ENCODE data around the gene ATP1B3.

DNA sequence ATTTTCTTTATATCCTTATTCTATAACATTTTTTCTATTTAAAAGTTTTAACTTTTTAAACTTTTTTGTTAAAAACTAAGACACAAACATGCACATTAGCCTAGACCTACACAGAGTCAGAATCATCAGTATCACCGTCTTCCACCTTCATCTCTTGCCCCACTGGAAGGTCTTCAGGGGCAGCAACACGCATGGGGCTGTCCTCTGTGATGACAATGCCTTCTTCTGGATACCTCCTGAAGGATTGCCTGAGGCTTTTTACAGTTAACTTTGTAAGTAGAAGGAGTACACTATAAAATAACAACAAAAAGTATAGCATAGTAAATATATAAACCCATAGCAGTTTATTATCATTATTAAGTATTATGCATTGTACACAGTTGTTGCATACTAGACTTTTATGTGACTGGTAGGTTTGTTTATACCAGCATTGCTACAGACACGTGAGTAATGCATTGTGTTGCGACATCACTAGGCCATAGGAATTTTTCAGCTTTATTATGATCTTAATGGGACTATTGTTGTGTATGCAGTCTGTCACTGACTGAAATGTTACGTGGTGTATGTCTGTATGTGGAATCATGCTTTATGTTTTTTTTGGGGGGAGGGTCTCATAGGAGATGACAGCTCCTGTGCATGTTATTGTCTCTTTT, 18.2 kb downstream of the ATP1B3 start:
- TF ChIP-seq EP300 (IDR thresholded peaks at IDR 0.05) (no peak), POLR2AphosphoS5 (IDR thresholded peaks at IDR 0.05) (no peak)
- TF ChIP-seq, protein P1, sequence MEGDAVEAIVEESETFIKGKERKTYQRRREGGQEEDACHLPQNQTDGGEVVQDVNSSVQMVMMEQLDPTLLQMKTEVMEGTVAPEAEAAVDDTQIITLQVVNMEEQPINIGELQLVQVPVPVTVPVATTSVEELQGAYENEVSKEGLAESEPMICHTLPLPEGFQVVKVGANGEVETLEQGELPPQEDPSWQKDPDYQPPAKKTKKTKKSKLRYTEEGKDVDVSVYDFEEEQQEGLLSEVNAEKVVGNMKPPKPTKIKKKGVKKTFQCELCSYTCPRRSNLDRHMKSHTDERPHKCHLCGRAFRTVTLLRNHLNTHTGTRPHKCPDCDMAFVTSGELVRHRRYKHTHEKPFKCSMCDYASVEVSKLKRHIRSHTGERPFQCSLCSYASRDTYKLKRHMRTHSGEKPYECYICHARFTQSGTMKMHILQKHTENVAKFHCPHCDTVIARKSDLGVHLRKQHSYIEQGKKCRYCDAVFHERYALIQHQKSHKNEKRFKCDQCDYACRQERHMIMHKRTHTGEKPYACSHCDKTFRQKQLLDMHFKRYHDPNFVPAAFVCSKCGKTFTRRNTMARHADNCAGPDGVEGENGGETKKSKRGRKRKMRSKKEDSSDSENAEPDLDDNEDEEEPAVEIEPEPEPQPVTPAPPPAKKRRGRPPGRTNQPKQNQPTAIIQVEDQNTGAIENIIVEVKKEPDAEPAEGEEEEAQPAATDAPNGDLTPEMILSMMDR (IDR thresholded peaks at IDR 0.05) = no peak
